IgD-negative memory B cell (primary cell): Measurements from ENCODE around the gene KCP. TPM values are rescaled to one million over a fixed set of nuclear protein-coding genes. Genes with fewer than 3 reads are reported as not detected.

ENCODE experiments used
- H3K27ac Mint-ChIP-seq, 3 donors: one replicate each; pipeline ENCODE4 v1.8.0; 2020 to 2022; ENCODE audit warnings: mild to moderate bottlenecking in 3 of 3, mixed read lengths in 3 of 3, moderate library complexity in 1 of 3
- H3K27me3 Mint-ChIP-seq: one replicate; pipeline ENCODE4 v1.8.0; 2021; ENCODE audit warnings: mixed read lengths
- H3K36me3 Mint-ChIP-seq: one replicate; pipeline ENCODE4 v1.8.0; 2020; ENCODE audit warnings: mild to moderate bottlenecking, mixed read lengths
- H3K4me1 Mint-ChIP-seq, 3 donors: one replicate each; pipeline ENCODE4 v1.8.0; 2020 to 2022; ENCODE audit warnings: mixed read lengths in 3 of 3, mild to moderate bottlenecking in 1 of 3
- H3K4me3 Mint-ChIP-seq, 4 donors: one replicate each; pipeline ENCODE4 v1.8.0; 2020 to 2022; ENCODE audit warnings: mild to moderate bottlenecking in 4 of 4, mixed read lengths in 4 of 4, moderate library complexity in 3 of 4
- H3K9me3 Mint-ChIP-seq, 3 donors: one replicate each; pipeline ENCODE4 v1.8.0; 2020 to 2021; ENCODE audit warnings: mixed read lengths in 3 of 3, mild to moderate bottlenecking in 1 of 3
- polyA plus RNA-seq: library from polyadenylated mRNA; unstranded; fragments of 300-500 nt; fragmentation: Illumina TruSeq; gene quantifications from one replicate; pipeline ENCODE4 v1.2.3, GENCODE V29; 2021

KCP gene
- 0.26 TPM for polyA plus RNA-seq

- peaks cover 33% of the 10 kb centered on the region for H3K27me3 Mint-ChIP-seq
- H3K27ac Mint-ChIP-seq, result no peak within 1 kb of the TSS
- peaks cover 0 to 16% (median 5%) of the 10 kb centered on the region in 3 donors for H3K4me1 Mint-ChIP-seq
- no peaks in the 10 kb centered on the region for H3K9me3 Mint-ChIP-seq
- H3K36me3 Mint-ChIP-seq, result peaks cover 5% of the 10 kb centered on the region
- H3K4me3 Mint-ChIP-seq, result peak within 1 kb of the TSS in 1 of 4 donors; percentile 65
Observed at GRCh38 chr7:128910569-128910945, at the start of gene KCP. Gene KCP, minus strand, starts transcription at chr7:128910709. Its CDS starts 33 bp downstream, at chr7:128910676.

- no peaks in the 10 kb centered on the region for H3K9me3 Mint-ChIP-seq
- no peaks in the 10 kb centered on the region for H3K27me3 Mint-ChIP-seq
- peak overlapping the region in 1 of 3 donors; percentile 89 for H3K27ac Mint-ChIP-seq
- peaks cover 28 to 32% (median 31%) of the 10 kb centered on the region in 3 donors for H3K4me1 Mint-ChIP-seq
- H3K36me3 Mint-ChIP-seq, result peaks cover 16% of the 10 kb centered on the region
- H3K4me3 Mint-ChIP-seq, result no peak overlapping the region
Observed at GRCh38 chr7:128959296-128959695, 48.8 kb upstream of the KCP start.

- peak overlapping the region in 1 of 4 donors; percentile 92 for H3K4me3 Mint-ChIP-seq
- H3K9me3 Mint-ChIP-seq, result no peaks in the 10 kb centered on the region
- peaks cover 21 to 28% (median 24%) of the 10 kb centered on the region in 3 donors for H3K4me1 Mint-ChIP-seq
- peak overlapping the region in 2 of 3 donors; percentile 83 to 97 for H3K27ac Mint-ChIP-seq
- H3K36me3 Mint-ChIP-seq, result peaks cover 15% of the 10 kb centered on the region
- H3K27me3 Mint-ChIP-seq, result no peaks in the 10 kb centered on the region
Observed at GRCh38 chr7:128955981-128956380, 45.5 kb upstream of the KCP start.

- H3K27me3 Mint-ChIP-seq, result no peaks in the 10 kb centered on the region
- H3K9me3 Mint-ChIP-seq, result no peaks in the 10 kb centered on the region
- H3K36me3 Mint-ChIP-seq, result peaks cover 15% of the 10 kb centered on the region
- H3K4me1 Mint-ChIP-seq, result peaks cover 21 to 28% (median 24%) of the 10 kb centered on the region in 3 donors
- H3K27ac Mint-ChIP-seq, result peak overlapping the region; percentile 83 to 97 (median 97)
- peak overlapping the region; percentile 54 to 92 (median 78) for H3K4me3 Mint-ChIP-seq
Observed at GRCh38 chr7:128954830-128955802, 44.6 kb upstream of the KCP start.

GRCh38 chr7:128954150-128954549 lies 43.6 kb upstream of the KCP start:
- peaks cover 10% of the 10 kb centered on the region for H3K36me3 Mint-ChIP-seq
- H3K9me3 Mint-ChIP-seq, result no peaks in the 10 kb centered on the region
- H3K27me3 Mint-ChIP-seq, result no peaks in the 10 kb centered on the region
- peak overlapping the region in 2 of 4 donors; percentile 54 to 63 for H3K4me3 Mint-ChIP-seq
- H3K4me1 Mint-ChIP-seq, result peaks cover 21 to 28% (median 24%) of the 10 kb centered on the region in 3 donors
- H3K27ac Mint-ChIP-seq, result peak overlapping the region; percentile 83 to 97 (median 86)

- no peak overlapping the region for H3K4me3 Mint-ChIP-seq
- no peaks in the 10 kb centered on the region for H3K9me3 Mint-ChIP-seq
- peaks cover 7% of the 10 kb centered on the region for H3K36me3 Mint-ChIP-seq
- peaks cover 17 to 25% (median 21%) of the 10 kb centered on the region in 3 donors for H3K4me1 Mint-ChIP-seq
- no peaks in the 10 kb centered on the region for H3K27me3 Mint-ChIP-seq
- peak overlapping the region; percentile 39 to 61 (median 46) for H3K27ac Mint-ChIP-seq
Observed at GRCh38 chr7:128951296-128951695, 40.8 kb upstream of the KCP start.

GRCh38 chr7:128948976-128949760 lies 38.7 kb upstream of the KCP start:
- peaks cover 8 to 14% (median 10%) of the 10 kb centered on the region in 3 donors for H3K4me1 Mint-ChIP-seq
- H3K9me3 Mint-ChIP-seq, result no peaks in the 10 kb centered on the region
- H3K36me3 Mint-ChIP-seq, result peaks cover 8% of the 10 kb centered on the region
- H3K27ac Mint-ChIP-seq, result peak overlapping the region in 1 of 3 donors; percentile 77
- peak overlapping the region in 1 of 4 donors; percentile 14 for H3K4me3 Mint-ChIP-seq
- H3K27me3 Mint-ChIP-seq, result no peaks in the 10 kb centered on the region

- H3K4me1 Mint-ChIP-seq, result peaks cover 3 to 10% (median 9%) of the 10 kb centered on the region in 3 donors
- peak overlapping the region in 1 of 3 donors; percentile 64 for H3K27ac Mint-ChIP-seq
- peaks cover 8% of the 10 kb centered on the region for H3K36me3 Mint-ChIP-seq
- H3K9me3 Mint-ChIP-seq, result no peaks in the 10 kb centered on the region
- no peaks in the 10 kb centered on the region for H3K27me3 Mint-ChIP-seq
- H3K4me3 Mint-ChIP-seq, result peak overlapping the region in 1 of 4 donors; percentile 43
Observed at GRCh38 chr7:128948312-128948973, 37.9 kb upstream of the KCP start.

- H3K4me1 Mint-ChIP-seq, result peaks cover 0 to 8% (median 6%) of the 10 kb centered on the region in 3 donors
- peak overlapping the region in 1 of 3 donors; percentile 64 for H3K27ac Mint-ChIP-seq
- no peaks in the 10 kb centered on the region for H3K27me3 Mint-ChIP-seq
- peak overlapping the region in 1 of 4 donors; percentile 43 for H3K4me3 Mint-ChIP-seq
- peaks cover 4% of the 10 kb centered on the region for H3K36me3 Mint-ChIP-seq
- no peaks in the 10 kb centered on the region for H3K9me3 Mint-ChIP-seq
Observed at GRCh38 chr7:128947854-128948253, 37.3 kb upstream of the KCP start.

- Mint-ChIP-seq H3K4me3 (no peak overlapping the region), H3K27ac (no peak overlapping the region), H3K9me3 (no peaks in the 10 kb centered on the region), H3K27me3 (no peaks in the 10 kb centered on the region), H3K4me1 (peaks cover 0 to 6% (median 6%) of the 10 kb centered on the region in 3 donors), H3K36me3 (peaks cover 4% of the 10 kb centered on the region)
Observed at GRCh38 chr7:128946936-128947830, 36.7 kb upstream of the KCP start.

- H3K4me1 Mint-ChIP-seq, result peaks cover 11 to 15% (median 13%) of the 10 kb centered on the region in 3 donors
- no peaks in the 10 kb centered on the region for H3K9me3 Mint-ChIP-seq
- H3K36me3 Mint-ChIP-seq, result peaks cover 4% of the 10 kb centered on the region
- no peak overlapping the region for H3K27ac Mint-ChIP-seq
- H3K27me3 Mint-ChIP-seq, result no peaks in the 10 kb centered on the region
- no peak overlapping the region for H3K4me3 Mint-ChIP-seq
Observed at GRCh38 chr7:128945668-128946366, 35.3 kb upstream of the KCP start.

GRCh38 chr7:128944487-128945236 lies 34.2 kb upstream of the KCP start:
- H3K36me3 Mint-ChIP-seq, result peaks cover 2% of the 10 kb centered on the region
- H3K27ac Mint-ChIP-seq, result peak overlapping the region in 2 of 3 donors; percentile 2 to 71
- H3K4me1 Mint-ChIP-seq, result peaks cover 16 to 25% (median 20%) of the 10 kb centered on the region in 3 donors
- H3K4me3 Mint-ChIP-seq, result peak overlapping the region in 1 of 4 donors; percentile 47
- H3K27me3 Mint-ChIP-seq, result no peaks in the 10 kb centered on the region
- no peaks in the 10 kb centered on the region for H3K9me3 Mint-ChIP-seq
